Tibial nerve (tissue), 4 donors: Measurements from ENCODE around the gene ZMPSTE24. TPM values are rescaled to one million over a fixed set of nuclear protein-coding genes. Genes with fewer than 3 reads are reported as not detected.
A peak's percentile ranks its signal among the peaks of the same experiment; 100 is the strongest.

ENCODE experiments used
- DNase-seq, 2 donors: peaks; one replicate each; pipeline ENCODE4 v3.0.0-alpha.2; 2019; ENCODE audit warnings: low spot score in 2 of 2
- H3K27ac ChIP-seq, 4 donors: fragments of 200-600 bp; sonication (generic) in 3 of 4; one replicate each; pipeline ENCODE4 v1.5.1; 2017 to 2019; ENCODE audit warnings: mild to moderate bottlenecking in 1 of 4
- H3K27me3 ChIP-seq, 2 donors: fragments of 200-600 bp; sonication (generic) in 1 of 2; one replicate each; pipeline versions ENCODE4 v1.5.1 to v1.6.0; 2017 to 2019
- H3K36me3 ChIP-seq, 3 donors: fragments of 200-600 bp; sonication (generic); one replicate each; pipeline ENCODE4 v1.5.1; 2018 to 2019
- H3K4me1 ChIP-seq, 4 donors: fragments of 200-600 bp; sonication (generic) in 3 of 4; one replicate each; pipeline ENCODE4 v1.5.1; 2017 to 2019
- H3K4me3 ChIP-seq, 4 donors: fragments of 200-600 bp; sonication (generic) in 3 of 4; one replicate each; pipeline ENCODE4 v1.5.1; 2017 to 2019; ENCODE audit warnings: mild to moderate bottlenecking in 1 of 4, moderate library complexity in 1 of 4
- H3K9me3 ChIP-seq, 4 donors: fragments of 200-600 bp; sonication (generic) in 3 of 4; one replicate each; pipeline ENCODE4 v1.5.1; 2017 to 2019
- EP300 ChIP-seq, 2 donors: sonication (generic); formaldehyde crosslinking; IDR thresholded peaks; one replicate each; pipeline ENCODE4 v1.6.1; 2017; ENCODE audit warnings: antibody characterized with exemption in 2 of 2, mild to moderate bottlenecking in 1 of 2
- POLR2A ChIP-seq, 2 donors: fragments of 450-650 bp; IDR thresholded peaks; one replicate each; pipeline ENCODE4 v1.6.1; 2017; ENCODE audit warnings: antibody characterized with exemption in 2 of 2, mild to moderate bottlenecking in 2 of 2, moderate library complexity in 2 of 2
- WGBS, 2 donors: methylation state at CpG; one replicate each; pipeline ENCODE4 v1.1.5; 2018; 5-methylcytosine and 5-hydroxymethylcytosine counted together
- total RNA-seq, 4 donors: library from RNA; depleted of rRNA; stranded (reverse); fragments of >200 nt; gene quantifications; one replicate each; pipeline ENCODE4 v1.1.0, GENCODE V29; 2016
- TF ChIP-seq, protein P1 (sequence below), 5 experiments: fragments of 200-600 bp in 3 of 5; fragments of 450-650 bp in 2 of 5; sonication (generic) in 3 of 5; IDR thresholded peaks; one replicate each; pipeline ENCODE4 v1.5.1; 2016 to 2019; ENCODE audit warnings: antibody characterized with exemption in 5 of 5, mild to moderate bottlenecking in 3 of 5, moderate library complexity in 2 of 5

ZMPSTE24 gene
- total RNA-seq, 4 donors from 2014 or later, result 27.0 to 51.1 (median 32.1) TPM

DNA sequence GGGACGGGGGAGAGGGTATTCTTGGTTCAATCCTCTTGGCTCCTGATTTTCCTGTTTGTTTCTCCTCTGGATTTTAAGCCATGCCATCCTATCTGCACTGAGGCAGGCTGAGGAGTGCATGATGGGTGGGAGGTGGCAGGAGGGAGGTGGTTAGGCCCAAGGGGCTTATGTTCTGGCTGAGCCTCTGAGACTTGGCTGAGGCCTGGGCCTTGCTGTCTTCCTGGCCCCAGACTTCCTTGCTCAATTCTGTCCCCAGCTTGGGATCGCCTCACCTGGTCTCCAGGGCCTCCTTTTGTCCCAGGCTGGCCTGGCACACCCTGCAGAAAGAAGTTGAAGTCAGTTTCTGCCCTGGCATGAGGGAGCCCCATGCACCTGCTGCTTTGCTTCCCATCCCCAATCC lies 47.8 kb downstream of the ZMPSTE24 start:
- Histone ChIP-seq H3K4me3 (no peak overlapping the region), H3K27ac (no peak overlapping the region), H3K4me1 (no peaks in the 10 kb centered on the region), H3K36me3 (peaks cover 0 to 3% (median 0%) of the 10 kb centered on the region in 3 donors), H3K27me3 (no peaks in the 10 kb centered on the region), H3K9me3 (no peaks in the 10 kb centered on the region)
- TF ChIP-seq EP300 (IDR thresholded peaks at IDR 0.05) (no peak), POLR2A (IDR thresholded peaks at IDR 0.05) (no peak)
- TF ChIP-seq, protein P1, sequence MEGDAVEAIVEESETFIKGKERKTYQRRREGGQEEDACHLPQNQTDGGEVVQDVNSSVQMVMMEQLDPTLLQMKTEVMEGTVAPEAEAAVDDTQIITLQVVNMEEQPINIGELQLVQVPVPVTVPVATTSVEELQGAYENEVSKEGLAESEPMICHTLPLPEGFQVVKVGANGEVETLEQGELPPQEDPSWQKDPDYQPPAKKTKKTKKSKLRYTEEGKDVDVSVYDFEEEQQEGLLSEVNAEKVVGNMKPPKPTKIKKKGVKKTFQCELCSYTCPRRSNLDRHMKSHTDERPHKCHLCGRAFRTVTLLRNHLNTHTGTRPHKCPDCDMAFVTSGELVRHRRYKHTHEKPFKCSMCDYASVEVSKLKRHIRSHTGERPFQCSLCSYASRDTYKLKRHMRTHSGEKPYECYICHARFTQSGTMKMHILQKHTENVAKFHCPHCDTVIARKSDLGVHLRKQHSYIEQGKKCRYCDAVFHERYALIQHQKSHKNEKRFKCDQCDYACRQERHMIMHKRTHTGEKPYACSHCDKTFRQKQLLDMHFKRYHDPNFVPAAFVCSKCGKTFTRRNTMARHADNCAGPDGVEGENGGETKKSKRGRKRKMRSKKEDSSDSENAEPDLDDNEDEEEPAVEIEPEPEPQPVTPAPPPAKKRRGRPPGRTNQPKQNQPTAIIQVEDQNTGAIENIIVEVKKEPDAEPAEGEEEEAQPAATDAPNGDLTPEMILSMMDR (IDR thresholded peaks at IDR 0.05), result no peak
- 76 to 78% methylated on average over 2 of the region's 2 CpGs for WGBS, 2 donors
- DNase-seq, result no peak

DNA sequence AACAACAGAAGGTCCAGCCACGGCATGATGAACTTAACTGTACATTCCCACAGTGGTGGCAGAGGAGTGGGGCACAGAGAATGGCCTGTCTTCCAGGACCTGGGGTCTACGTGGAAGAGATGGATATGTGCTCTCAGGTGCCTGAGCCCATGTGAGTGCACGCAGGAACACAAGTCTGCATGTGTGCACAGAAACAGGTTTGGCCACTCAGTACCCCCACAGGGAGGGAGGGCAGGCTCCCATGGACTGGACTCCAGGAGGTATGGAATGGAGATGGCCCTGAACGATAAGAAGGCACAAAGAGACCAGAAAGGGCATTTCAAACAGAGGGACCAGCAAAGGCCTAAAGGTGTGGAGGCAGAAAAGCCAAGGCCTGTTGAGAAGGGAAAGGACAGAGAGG lies 48.3 kb downstream of the ZMPSTE24 start:
- TF ChIP-seq, protein P1 (IDR thresholded peaks at IDR 0.05), result no peak
- TF ChIP-seq EP300 (IDR thresholded peaks at IDR 0.05), result no peak
- TF ChIP-seq POLR2A (IDR thresholded peaks at IDR 0.05), result no peak
- DNase-seq, result no peak
- Histone ChIP-seq H3K36me3 (no peaks in the 10 kb centered on the region), H3K4me3 (no peak overlapping the region), H3K27me3 (no peaks in the 10 kb centered on the region), H3K4me1 (no peaks in the 10 kb centered on the region), H3K27ac (no peak overlapping the region), H3K9me3 (no peaks in the 10 kb centered on the region)
- 90% methylated on average over 4 of the region's 4 CpGs for WGBS, 2 donors

DNA sequence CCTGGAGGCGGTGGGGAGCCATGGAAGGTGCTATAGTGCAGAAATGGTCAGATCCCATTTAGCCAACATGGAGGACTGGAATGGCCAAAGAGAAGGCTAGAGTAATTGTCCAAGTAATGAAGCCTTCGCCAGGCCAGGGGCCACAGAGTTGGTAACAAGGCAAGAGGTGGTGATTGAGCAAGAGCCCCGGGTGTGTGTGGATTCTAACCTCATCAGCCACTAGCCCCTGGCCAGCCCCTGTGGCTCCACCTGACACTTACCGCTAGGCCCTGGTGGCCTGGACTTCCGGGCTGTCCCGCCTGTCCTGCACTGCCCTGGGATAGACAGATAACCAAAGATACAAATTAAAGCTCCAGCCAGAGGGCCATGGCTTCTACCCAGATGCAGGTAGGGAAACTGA lies 49.1 kb downstream of the ZMPSTE24 start:
- no peak overlapping the region for H3K27ac ChIP-seq
- no peaks in the 10 kb centered on the region for H3K36me3 ChIP-seq
- no peak for TF ChIP-seq EP300 (IDR thresholded peaks at IDR 0.05)
- TF ChIP-seq, protein P1 (IDR thresholded peaks at IDR 0.05), result no peak
- no peak for TF ChIP-seq POLR2A (IDR thresholded peaks at IDR 0.05)
- WGBS, 2 donors, result 94 to 95% methylated on average over 6 of the region's 6 CpGs
- H3K9me3 ChIP-seq, result no peaks in the 10 kb centered on the region
- H3K4me1 ChIP-seq, result no peaks in the 10 kb centered on the region
- H3K4me3 ChIP-seq, result no peak overlapping the region
- DNase-seq, result no peak
- H3K27me3 ChIP-seq, result no peaks in the 10 kb centered on the region

DNA sequence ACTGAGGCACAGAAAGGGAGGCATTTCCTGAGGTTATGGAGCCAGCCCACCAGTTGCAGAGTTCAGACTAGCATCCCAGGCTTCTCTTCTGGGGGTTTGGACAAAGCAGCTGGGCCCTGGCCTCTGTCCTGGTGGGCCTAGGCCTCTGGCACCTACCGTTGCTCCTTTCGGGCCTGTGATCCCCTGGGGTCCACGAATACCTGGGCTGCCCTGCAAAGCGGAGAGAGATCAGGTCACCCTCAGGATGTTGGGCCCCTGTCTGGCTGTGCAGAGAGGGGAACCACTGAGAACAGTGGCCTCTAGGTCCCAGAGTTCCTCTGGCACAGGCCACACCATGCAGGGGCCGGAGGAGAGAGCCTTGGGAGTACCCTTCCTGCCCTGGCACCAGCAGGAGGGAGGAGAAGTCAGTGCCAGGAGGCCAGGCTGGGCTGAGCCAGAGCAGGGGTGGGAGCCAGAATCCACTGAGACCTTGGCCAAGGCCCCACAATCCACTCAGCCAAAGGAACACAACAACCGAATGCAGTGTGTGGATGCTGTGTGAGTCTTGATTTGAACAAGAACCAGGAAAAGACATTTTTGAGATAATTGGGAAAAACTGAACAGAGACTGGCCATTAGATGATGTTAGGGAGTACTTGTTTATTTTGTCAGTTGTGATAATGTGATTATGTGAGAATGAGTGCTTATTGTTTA lies 50.1 kb downstream of the ZMPSTE24 start:
- peak overlapping the region in 1 of 4 donors; percentile 20 for H3K27ac ChIP-seq
- TF ChIP-seq EP300 (IDR thresholded peaks at IDR 0.05) (no peak), POLR2A (IDR thresholded peaks at IDR 0.05) (no peak)
- TF ChIP-seq, protein P1 (IDR thresholded peaks at IDR 0.05), result no peak
- no peaks in the 10 kb centered on the region for H3K27me3 ChIP-seq
- H3K9me3 ChIP-seq, result no peaks in the 10 kb centered on the region
- H3K4me1 ChIP-seq, result peaks cover 0 to 6% (median 0%) of the 10 kb centered on the region in 4 donors
- no peak overlapping the region for H3K4me3 ChIP-seq
- H3K36me3 ChIP-seq, result no peaks in the 10 kb centered on the region
- WGBS, 2 donors, result 57 to 58% methylated on average over 5 to 6 of the region's 6 CpGs
- DNase-seq, result no peak

DNA sequence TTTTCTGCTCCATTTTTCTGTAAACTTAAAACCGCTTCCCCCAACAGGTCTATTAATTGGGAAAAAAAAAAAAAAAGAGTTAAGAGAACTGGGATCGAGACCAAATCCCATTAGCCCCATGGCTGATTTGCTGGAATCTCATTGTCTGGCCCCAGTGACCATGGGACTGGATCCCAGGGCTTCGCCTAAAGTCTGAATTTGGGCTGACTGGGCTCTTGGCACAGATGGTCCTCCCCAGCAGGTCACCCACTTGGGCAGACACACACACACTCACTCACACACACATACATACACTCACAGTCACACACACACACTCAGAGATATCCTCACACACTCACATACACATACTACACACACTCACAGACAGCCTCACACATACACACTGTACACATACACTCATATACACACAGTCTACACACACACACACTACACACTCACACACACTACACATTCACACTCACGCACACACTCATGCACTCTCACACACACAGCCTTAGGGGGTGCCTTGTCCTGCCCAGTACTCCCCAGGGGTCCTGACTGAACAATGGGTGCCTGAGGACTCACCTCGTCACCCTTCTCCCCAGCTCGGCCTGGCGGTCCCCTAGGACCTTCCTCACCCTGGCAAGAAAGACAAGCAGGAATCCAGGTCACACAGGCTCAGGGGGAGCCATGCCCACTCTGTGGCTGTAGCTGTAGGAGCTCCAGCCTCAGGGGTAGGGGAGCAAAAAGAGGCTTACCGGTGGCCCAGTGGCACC lies 51.5 kb downstream of the ZMPSTE24 start:
- no peak for DNase-seq
- no peak overlapping the region for H3K4me3 ChIP-seq
- H3K27ac ChIP-seq, result no peak overlapping the region
- no peaks in the 10 kb centered on the region for H3K9me3 ChIP-seq
- H3K4me1 ChIP-seq, result peaks cover 0 to 6% (median under 1%) of the 10 kb centered on the region in 4 donors
- no peaks in the 10 kb centered on the region for H3K27me3 ChIP-seq
- TF ChIP-seq, protein P1 (IDR thresholded peaks at IDR 0.05), result no peak
- TF ChIP-seq POLR2A (IDR thresholded peaks at IDR 0.05), result no peak
- TF ChIP-seq EP300 (IDR thresholded peaks at IDR 0.05), result no peak
- 65 to 79% methylated on average over 8 of the region's 8 CpGs for WGBS, 2 donors
- no peaks in the 10 kb centered on the region for H3K36me3 ChIP-seq
